H9 (cell line): ENCODE results near the gene PARD3. TPM values are rescaled to one million over a fixed set of nuclear protein-coding genes. Genes with fewer than 3 reads are reported as not detected.

ENCODE experiments used
- DNase-seq: peaks from one replicate; pipeline ENCODE4 v3.0.0-alpha.2; 2017
- H2AFZ ChIP-seq: one replicate; pipeline ENCODE4 v1.6.1; 2013; ENCODE audit warnings: mild to moderate bottlenecking, low read length, control low read depth, moderate library complexity
- H2AK5ac ChIP-seq: 2 replicates; pipeline ENCODE4 v1.6.1; 2013; ENCODE audit warnings: low read length, control low read depth, mixed read lengths; ENCODE audit not compliant: insufficient read length
- H2BK120ac ChIP-seq: one replicate; pipeline ENCODE4 v1.6.1; 2013; ENCODE audit warnings: low read depth, mild to moderate bottlenecking, low read length, control low read depth, inconsistent platforms; ENCODE audit not compliant: poor library complexity, severe bottlenecking
- H2BK12ac ChIP-seq: 2 replicates; pipeline ENCODE4 v1.6.1; 2013; ENCODE audit warnings: low read length, control low read depth, mixed read lengths, low read depth; ENCODE audit not compliant: insufficient read length
- H2BK15ac ChIP-seq: 2 replicates; pipeline ENCODE4 v1.6.1; 2013; ENCODE audit warnings: low read depth, low read length, control low read depth
- H2BK20ac ChIP-seq: one replicate; pipeline ENCODE4 v1.6.1; 2013; ENCODE audit warnings: low read depth, mild to moderate bottlenecking, low read length, control low read depth, inconsistent platforms; ENCODE audit not compliant: poor library complexity, severe bottlenecking
- H2BK5ac ChIP-seq: 2 replicates; pipeline ENCODE4 v1.6.1; 2013; ENCODE audit warnings: low read length, control low read depth, mixed read lengths; ENCODE audit not compliant: insufficient read length
- H3K14ac ChIP-seq: 2 replicates; pipeline ENCODE4 v1.6.1; 2013; ENCODE audit warnings: low read length, control low read depth; ENCODE audit not compliant: insufficient read depth
- H3K18ac ChIP-seq: 2 replicates; pipeline ENCODE4 v1.6.1; 2013; ENCODE audit warnings: low read depth, mild to moderate bottlenecking, mixed read lengths, low read length, control low read depth; ENCODE audit not compliant: insufficient read length
- H3K23ac ChIP-seq: 2 replicates; pipeline ENCODE4 v1.6.1; 2013; ENCODE audit warnings: low read length, control low read depth, mixed read lengths, low read depth; ENCODE audit not compliant: insufficient read length
- H3K23me2 ChIP-seq: 2 replicates; pipeline ENCODE4 v1.6.1; 2013; ENCODE audit warnings: low read depth, mild to moderate bottlenecking, mixed read lengths, low read length, control low read depth; ENCODE audit not compliant: insufficient read length, poor library complexity, severe bottlenecking
- H3K27ac ChIP-seq: 2 replicates; pipeline ENCODE4 v1.5.1; 2013; ENCODE audit warnings: low read length, control low read depth, mixed read lengths, low read depth; ENCODE audit not compliant: insufficient read length
- H3K27me3 ChIP-seq: 2 replicates; pipeline ENCODE4 v1.6.1; 2013; ENCODE audit warnings: low read length, control low read depth, inconsistent platforms; ENCODE audit not compliant: insufficient read depth
- H3K4ac ChIP-seq: 2 replicates; pipeline ENCODE4 v1.6.1; 2013; ENCODE audit warnings: low read depth, mild to moderate bottlenecking, control low read depth, inconsistent platforms, low read length, moderate library complexity
- H3K4me1 ChIP-seq: 2 replicates; pipeline ENCODE4 v1.6.1; 2013; ENCODE audit warnings: low read length, control low read depth, inconsistent platforms; ENCODE audit not compliant: insufficient read depth
- H3K4me2 ChIP-seq: 2 replicates; pipeline ENCODE4 v1.6.1; 2013; ENCODE audit warnings: low read length, control low read depth, mixed read lengths; ENCODE audit not compliant: insufficient read length, insufficient read depth
- H3K56ac ChIP-seq: 2 replicates; pipeline ENCODE4 v1.6.1; 2013; ENCODE audit warnings: low read depth, mild to moderate bottlenecking, mixed read lengths, low read length, control low read depth; ENCODE audit not compliant: insufficient read length
- H3K79me1 ChIP-seq: 2 replicates; pipeline ENCODE4 v1.6.1; 2013; ENCODE audit warnings: low read depth, mild to moderate bottlenecking, moderate library complexity, low read length, control low read depth, inconsistent platforms; ENCODE audit not compliant: insufficient read depth, poor library complexity, severe bottlenecking
- H3K79me2 ChIP-seq: 2 replicates; pipeline ENCODE4 v1.6.1; 2013; ENCODE audit warnings: low read length, control low read depth, inconsistent platforms; ENCODE audit not compliant: insufficient read depth
- H3K9ac ChIP-seq: 2 replicates; pipeline ENCODE4 v1.6.1; 2013; ENCODE audit warnings: low read length, control low read depth, mixed read lengths; ENCODE audit not compliant: insufficient read length; ENCODE audit errors: extremely low read depth
- H3K9me3 ChIP-seq: one replicate; pipeline ENCODE4 v1.6.1; 2013; ENCODE audit warnings: low read depth, low read length, inconsistent platforms; ENCODE audit not compliant: control insufficient read depth
- H3T11ph ChIP-seq: one replicate; pipeline ENCODE4 v1.6.1; 2013; ENCODE audit warnings: mild to moderate bottlenecking, low read length, control low read depth, inconsistent platforms
- H4K20me1 ChIP-seq: one replicate; pipeline ENCODE4 v1.6.1; 2013; ENCODE audit not compliant: control insufficient read depth, insufficient read length, insufficient read depth
- H4K5ac ChIP-seq: 2 replicates; pipeline ENCODE4 v1.6.1; 2013; ENCODE audit warnings: low read depth, mild to moderate bottlenecking, mixed read lengths, low read length, control low read depth; ENCODE audit not compliant: insufficient read length
- H4K8ac ChIP-seq: replicated peaks from 2 replicates; pipeline ENCODE4 v1.6.1; 2013; ENCODE audit warnings: low read length, control low read depth, mixed read lengths, low read depth; ENCODE audit not compliant: insufficient read length
- H4K91ac ChIP-seq: 2 replicates; pipeline ENCODE4 v1.6.1; 2013; ENCODE audit warnings: low read depth, mild to moderate bottlenecking, moderate library complexity, mixed read lengths, low read length, control low read depth; ENCODE audit not compliant: insufficient read length
- H3K27ac Mint-ChIP-seq, 3 experiments: 2 replicates in 2 of 3; 3 replicates in 1 of 3; pipeline ENCODE4 v1.8.0; 2020 to 2021; ENCODE audit warnings: mixed read lengths in 3 of 3, mild to moderate bottlenecking in 1 of 3, moderate library complexity in 1 of 3
- H3K27me3 Mint-ChIP-seq: 2 replicates; pipeline ENCODE4 v1.8.0; 2021; ENCODE audit warnings: low read depth, mild to moderate bottlenecking, moderate library complexity, mixed read lengths
- H3K36me3 Mint-ChIP-seq, 3 experiments: 2 replicates in 2 of 3; 3 replicates in 1 of 3; pipeline ENCODE4 v1.8.0; 2020 to 2021; ENCODE audit warnings: low read depth in 3 of 3, mixed read lengths in 3 of 3; ENCODE audit not compliant: insufficient read depth in 1 of 3
- H3K4me1 Mint-ChIP-seq, 2 experiments: 2 replicates each; pipeline ENCODE4 v1.8.0; 2020; ENCODE audit warnings: mixed read lengths in 2 of 2
- H3K4me3 Mint-ChIP-seq, 2 experiments: 2 replicates in 1 of 2; 3 replicates in 1 of 2; pipeline ENCODE4 v1.8.0; 2020 to 2021; ENCODE audit warnings: mild to moderate bottlenecking in 2 of 2, mixed read lengths in 2 of 2, moderate library complexity in 1 of 2
- H3K9me3 Mint-ChIP-seq, 2 experiments: 2 replicates in 1 of 2; 3 replicates in 1 of 2; pipeline ENCODE4 v1.8.0; 2020; ENCODE audit warnings: mild to moderate bottlenecking in 2 of 2, mixed read lengths in 2 of 2, moderate library complexity in 1 of 2
- whole genome bisulfite sequencing: extraction: QIAGEN DNeasy Blood & Tissue Kit; methylation state at CpG from one replicate; pipeline ENCODE4 v1.1.7; 2013; ENCODE audit warnings: missing lambda C conversion rate, low lambda C conversion rate, mixed read lengths; ENCODE audit not compliant: insufficient read length; ENCODE audit errors: extremely low coverage; 5-methylcytosine and 5-hydroxymethylcytosine counted together
- total RNA-seq: library from RNA; stranded (reverse); gene quantifications from 2 replicates; pipeline ENCODE4 v1.2.1, GENCODE V29; 2021
- TF ChIP-seq, protein P1 (sequence below): fragments of 200-600 bp; sonication (generic); conservative IDR thresholded peaks from 3 replicates; pipeline ENCODE4 v1.8.0; 2021; ENCODE audit warnings: antibody characterized with exemption, mild to moderate bottlenecking

PARD3 gene
- total RNA-seq, 1 experiment from 2014 or later: 44.7 TPM

DNA sequence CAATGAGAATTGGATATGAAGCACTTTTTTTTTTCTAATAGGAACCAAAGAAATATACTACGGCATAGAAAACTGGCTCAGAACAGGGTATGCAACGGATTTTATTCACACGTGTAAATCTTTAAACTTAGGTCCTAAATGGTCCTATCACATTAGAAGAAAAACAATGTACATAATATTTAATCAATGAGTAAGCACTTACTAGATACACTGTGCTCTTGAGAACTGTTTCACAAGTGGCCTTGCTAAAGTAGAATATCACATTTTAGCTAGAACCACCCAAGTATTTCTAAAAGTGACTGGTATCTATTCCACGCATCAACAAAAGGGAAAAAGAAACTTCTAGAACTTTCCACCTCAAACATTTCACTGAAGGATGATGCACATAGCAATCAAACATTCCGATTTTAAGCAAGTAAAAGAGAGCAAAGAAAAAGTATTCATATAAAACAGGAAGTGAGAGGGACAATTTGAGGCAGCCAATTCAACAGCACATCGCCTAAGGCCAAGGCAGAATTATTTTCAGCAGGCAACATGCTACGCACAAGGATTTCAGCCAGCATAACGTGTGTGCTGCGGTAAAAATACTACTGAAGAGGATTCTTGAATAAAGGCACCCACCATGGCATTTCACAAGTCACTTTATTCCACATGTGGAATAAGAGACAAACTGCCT lies 55.8 kb downstream of the PARD3 start:
- H3K79me2 ChIP-seq: peaks cover 11% of the 10 kb centered on the region; the same call in 1 of the 2 replicates
- no peak overlapping the region for H3K4me2 ChIP-seq
- peaks cover 10 to 13% of the 10 kb centered on the region in 2 experiments for H3K4me1 Mint-ChIP-seq
- H3K27ac ChIP-seq: no peak overlapping the region
- no peak overlapping the region for H2BK120ac ChIP-seq
- no peak overlapping the region for H2AFZ ChIP-seq
- H3K18ac ChIP-seq: no peak overlapping the region
- H3K56ac ChIP-seq: no peak overlapping the region
- no peak overlapping the region for H3K4ac ChIP-seq
- H2BK15ac ChIP-seq: no peak overlapping the region
- H2AK5ac ChIP-seq: no peak overlapping the region
- no peaks in the 10 kb centered on the region for H3K23me2 ChIP-seq
- no peaks in the 10 kb centered on the region for H4K20me1 ChIP-seq
- no peaks in the 10 kb centered on the region for H3K36me3 Mint-ChIP-seq
- no peak overlapping the region for H3K4me3 Mint-ChIP-seq
- TF ChIP-seq, protein P1, sequence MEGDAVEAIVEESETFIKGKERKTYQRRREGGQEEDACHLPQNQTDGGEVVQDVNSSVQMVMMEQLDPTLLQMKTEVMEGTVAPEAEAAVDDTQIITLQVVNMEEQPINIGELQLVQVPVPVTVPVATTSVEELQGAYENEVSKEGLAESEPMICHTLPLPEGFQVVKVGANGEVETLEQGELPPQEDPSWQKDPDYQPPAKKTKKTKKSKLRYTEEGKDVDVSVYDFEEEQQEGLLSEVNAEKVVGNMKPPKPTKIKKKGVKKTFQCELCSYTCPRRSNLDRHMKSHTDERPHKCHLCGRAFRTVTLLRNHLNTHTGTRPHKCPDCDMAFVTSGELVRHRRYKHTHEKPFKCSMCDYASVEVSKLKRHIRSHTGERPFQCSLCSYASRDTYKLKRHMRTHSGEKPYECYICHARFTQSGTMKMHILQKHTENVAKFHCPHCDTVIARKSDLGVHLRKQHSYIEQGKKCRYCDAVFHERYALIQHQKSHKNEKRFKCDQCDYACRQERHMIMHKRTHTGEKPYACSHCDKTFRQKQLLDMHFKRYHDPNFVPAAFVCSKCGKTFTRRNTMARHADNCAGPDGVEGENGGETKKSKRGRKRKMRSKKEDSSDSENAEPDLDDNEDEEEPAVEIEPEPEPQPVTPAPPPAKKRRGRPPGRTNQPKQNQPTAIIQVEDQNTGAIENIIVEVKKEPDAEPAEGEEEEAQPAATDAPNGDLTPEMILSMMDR: no peak
- H3T11ph ChIP-seq: no peak overlapping the region
- H2BK5ac ChIP-seq: no peak overlapping the region
- no peak overlapping the region for H2BK20ac ChIP-seq
- no peak overlapping the region for H4K5ac ChIP-seq
- peaks cover 8% of the 10 kb centered on the region for H3K79me1 ChIP-seq
- no peak for DNase-seq
- H2BK12ac ChIP-seq: no peak overlapping the region
- no peaks in the 10 kb centered on the region for H3K27me3 ChIP-seq
- H3K4me1 ChIP-seq: no peaks in the 10 kb centered on the region; the same call in 1 of the 2 replicates
- WGBS: no CpG with 5 or more reads among the region's 9 CpGs
- H3K27ac Mint-ChIP-seq: no peak overlapping the region; a peak in 2 of 7 replicates
- no peaks in the 10 kb centered on the region for H3K27me3 Mint-ChIP-seq
- H4K8ac ChIP-seq: no peak overlapping the region
- H3K14ac ChIP-seq: no peak overlapping the region
- H3K9me3 Mint-ChIP-seq: no peaks in the 10 kb centered on the region
- no peaks in the 10 kb centered on the region for H3K9me3 ChIP-seq
- no peak overlapping the region for H3K23ac ChIP-seq
- no peak overlapping the region for H4K91ac ChIP-seq
- no peak overlapping the region for H3K9ac ChIP-seq
